HL-60 (cell line): ENCODE data around the gene LAMA1.

Experiments
- POLR2AphosphoS5 ChIP-seq: IDR thresholded peaks from 2 replicates; pipeline ENCODE4 v1.6.1; 2012; ENCODE audit warnings: low read depth
- TF ChIP-seq, protein P1 (sequence below): IDR thresholded peaks from one replicate; pipeline ENCODE4 v1.5.1; 2011; ENCODE audit warnings: low read length, control low read depth, inconsistent platforms; ENCODE audit not compliant: insufficient read depth
- TF ChIP-seq, protein P2 (sequence below): IDR thresholded peaks from 2 replicates; pipeline ENCODE4 v1.6.1; 2012; ENCODE audit warnings: low read depth; ENCODE audit not compliant: insufficient replicate concordance

DNA sequence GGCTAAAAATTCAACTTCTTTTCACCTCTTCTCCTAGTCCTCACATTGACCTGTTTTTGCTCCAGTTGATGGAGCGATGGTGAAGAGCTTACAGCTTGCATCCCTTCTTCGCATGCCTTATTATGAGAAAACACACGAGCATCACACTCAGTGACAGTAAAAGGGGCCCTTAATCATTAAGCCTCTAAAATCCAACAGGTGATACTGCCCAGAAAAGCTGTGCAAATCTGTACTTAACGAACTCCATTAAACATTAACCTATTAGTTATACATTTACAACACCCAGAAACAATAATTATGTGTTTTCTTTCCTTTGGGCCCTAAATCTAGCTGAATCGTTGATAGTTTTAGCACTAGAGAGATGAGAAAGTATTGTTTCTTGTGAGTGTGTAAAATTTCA lies 54.8 kb downstream of the LAMA1 start:
- no peak for TF ChIP-seq POLR2AphosphoS5
- TF ChIP-seq, protein P1, sequence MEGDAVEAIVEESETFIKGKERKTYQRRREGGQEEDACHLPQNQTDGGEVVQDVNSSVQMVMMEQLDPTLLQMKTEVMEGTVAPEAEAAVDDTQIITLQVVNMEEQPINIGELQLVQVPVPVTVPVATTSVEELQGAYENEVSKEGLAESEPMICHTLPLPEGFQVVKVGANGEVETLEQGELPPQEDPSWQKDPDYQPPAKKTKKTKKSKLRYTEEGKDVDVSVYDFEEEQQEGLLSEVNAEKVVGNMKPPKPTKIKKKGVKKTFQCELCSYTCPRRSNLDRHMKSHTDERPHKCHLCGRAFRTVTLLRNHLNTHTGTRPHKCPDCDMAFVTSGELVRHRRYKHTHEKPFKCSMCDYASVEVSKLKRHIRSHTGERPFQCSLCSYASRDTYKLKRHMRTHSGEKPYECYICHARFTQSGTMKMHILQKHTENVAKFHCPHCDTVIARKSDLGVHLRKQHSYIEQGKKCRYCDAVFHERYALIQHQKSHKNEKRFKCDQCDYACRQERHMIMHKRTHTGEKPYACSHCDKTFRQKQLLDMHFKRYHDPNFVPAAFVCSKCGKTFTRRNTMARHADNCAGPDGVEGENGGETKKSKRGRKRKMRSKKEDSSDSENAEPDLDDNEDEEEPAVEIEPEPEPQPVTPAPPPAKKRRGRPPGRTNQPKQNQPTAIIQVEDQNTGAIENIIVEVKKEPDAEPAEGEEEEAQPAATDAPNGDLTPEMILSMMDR: no peak
- TF ChIP-seq, protein P2, sequence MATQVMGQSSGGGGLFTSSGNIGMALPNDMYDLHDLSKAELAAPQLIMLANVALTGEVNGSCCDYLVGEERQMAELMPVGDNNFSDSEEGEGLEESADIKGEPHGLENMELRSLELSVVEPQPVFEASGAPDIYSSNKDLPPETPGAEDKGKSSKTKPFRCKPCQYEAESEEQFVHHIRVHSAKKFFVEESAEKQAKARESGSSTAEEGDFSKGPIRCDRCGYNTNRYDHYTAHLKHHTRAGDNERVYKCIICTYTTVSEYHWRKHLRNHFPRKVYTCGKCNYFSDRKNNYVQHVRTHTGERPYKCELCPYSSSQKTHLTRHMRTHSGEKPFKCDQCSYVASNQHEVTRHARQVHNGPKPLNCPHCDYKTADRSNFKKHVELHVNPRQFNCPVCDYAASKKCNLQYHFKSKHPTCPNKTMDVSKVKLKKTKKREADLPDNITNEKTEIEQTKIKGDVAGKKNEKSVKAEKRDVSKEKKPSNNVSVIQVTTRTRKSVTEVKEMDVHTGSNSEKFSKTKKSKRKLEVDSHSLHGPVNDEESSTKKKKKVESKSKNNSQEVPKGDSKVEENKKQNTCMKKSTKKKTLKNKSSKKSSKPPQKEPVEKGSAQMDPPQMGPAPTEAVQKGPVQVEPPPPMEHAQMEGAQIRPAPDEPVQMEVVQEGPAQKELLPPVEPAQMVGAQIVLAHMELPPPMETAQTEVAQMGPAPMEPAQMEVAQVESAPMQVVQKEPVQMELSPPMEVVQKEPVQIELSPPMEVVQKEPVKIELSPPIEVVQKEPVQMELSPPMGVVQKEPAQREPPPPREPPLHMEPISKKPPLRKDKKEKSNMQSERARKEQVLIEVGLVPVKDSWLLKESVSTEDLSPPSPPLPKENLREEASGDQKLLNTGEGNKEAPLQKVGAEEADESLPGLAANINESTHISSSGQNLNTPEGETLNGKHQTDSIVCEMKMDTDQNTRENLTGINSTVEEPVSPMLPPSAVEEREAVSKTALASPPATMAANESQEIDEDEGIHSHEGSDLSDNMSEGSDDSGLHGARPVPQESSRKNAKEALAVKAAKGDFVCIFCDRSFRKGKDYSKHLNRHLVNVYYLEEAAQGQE: no peak
